ENCODE measurements around the gene ARL6IP5. TPM values are rescaled to one million over a fixed set of nuclear protein-coding genes. Genes with fewer than 3 reads are reported as not detected.

The ARL6IP5 gene
- total RNA-seq, 2 experiments from 2014 or later: 179 to 182 TPM

- H3K9me3 Mint-ChIP-seq: no peaks in the 10 kb centered on the region
- peaks cover 60% of the 10 kb centered on the region for H3K36me3 Mint-ChIP-seq (ENCODE audit: low read depth)
- peak overlapping the region; percentile 49 for H3K27ac Mint-ChIP-seq
- POLR2A ChIA-PET: interaction anchor here (1.0 to 3.0 kb wide), 7 partner anchors 9 to 53 kb away, joined by 3 to 16 read pairs (median 5); partner anchors contain the start of genes ARL6IP5 and TMF1
- H3K4me3 Mint-ChIP-seq: no peak overlapping the region
- H3K27me3 Mint-ChIP-seq: no peaks in the 10 kb centered on the region
- CTCF ChIA-PET: interaction anchor here (6.0 kb wide), 1 partner anchor 17 kb away, joined by 35 read pairs; the partner anchor contains the start of gene LMOD3
- no peak for DNase-seq
- peaks cover 41% of the 10 kb centered on the region for H3K4me1 Mint-ChIP-seq
Observed at GRCh38 chr3:69104586-69104985, 19.8 kb downstream of the ARL6IP5 start.

- Mint-ChIP-seq H3K9me3 (no peaks in the 10 kb centered on the region), H3K27ac (no peak overlapping the region), H3K4me1 (peaks cover 38% of the 10 kb centered on the region), H3K4me3 (no peak overlapping the region), H3K36me3 (ENCODE audit: low read depth) (peaks cover 54% of the 10 kb centered on the region), H3K27me3 (no peaks in the 10 kb centered on the region)
- POLR2A ChIA-PET: interaction anchor here (1.0 to 3.0 kb wide), 6 partner anchors 8 to 53 kb away, joined by 3 to 16 read pairs (median 4); partner anchors contain the start of genes ARL6IP5 and TMF1
- CTCF ChIA-PET: interaction anchor here (0.7 to 6.0 kb wide), 3 partner anchors 11 to 16 kb away, joined by 3 to 35 read pairs (median 4); partner anchors contain the start of gene LMOD3
- DNase-seq: no peak
Observed at GRCh38 chr3:69105320-69105719, 20.6 kb downstream of the ARL6IP5 start.

- H3K36me3 Mint-ChIP-seq (ENCODE audit: low read depth): peaks cover 34% of the 10 kb centered on the region
- no peaks in the 10 kb centered on the region for H3K27me3 Mint-ChIP-seq
- ChIA-PET CTCF (interaction anchor here (6.0 kb wide), 1 partner anchor 13 kb away, joined by 35 read pairs; the partner anchor contains the start of gene LMOD3), POLR2A (no interaction called here)
- no peaks in the 10 kb centered on the region for H3K9me3 Mint-ChIP-seq
- no peak for DNase-seq
- no peak overlapping the region for H3K27ac Mint-ChIP-seq
- H3K4me1 Mint-ChIP-seq: peaks cover 22% of the 10 kb centered on the region
- no peak overlapping the region for H3K4me3 Mint-ChIP-seq
Observed at GRCh38 chr3:69107841-69108240, 23.1 kb downstream of the ARL6IP5 start.

- no peaks in the 10 kb centered on the region for H3K9me3 Mint-ChIP-seq
- H3K36me3 Mint-ChIP-seq (ENCODE audit: low read depth): peaks cover 25% of the 10 kb centered on the region
- DNase-seq: no peak
- peaks cover 13% of the 10 kb centered on the region for H3K4me1 Mint-ChIP-seq
- H3K27ac Mint-ChIP-seq: no peak overlapping the region
- ChIA-PET CTCF (interaction anchor here (1.3 to 6.0 kb wide), 3 partner anchors 12 to 197 kb away, joined by 4 to 35 read pairs (median 5); partner anchors contain the start of gene LMOD3), POLR2A (interaction anchor here (1.2 to 1.4 kb wide), 2 partner anchors 11 to 13 kb away, joined by 4 to 5 read pairs; no protein-coding TSS in a partner anchor)
- no peaks in the 10 kb centered on the region for H3K27me3 Mint-ChIP-seq
- H3K4me3 Mint-ChIP-seq: no peak overlapping the region
Observed at GRCh38 chr3:69108811-69109210, 24.1 kb downstream of the ARL6IP5 start.

- Mint-ChIP-seq H3K4me3 (no peak overlapping the region), H3K4me1 (no peaks in the 10 kb centered on the region), H3K27me3 (no peaks in the 10 kb centered on the region), H3K36me3 (ENCODE audit: low read depth) (peaks cover 3% of the 10 kb centered on the region), H3K27ac (no peak overlapping the region), H3K9me3 (no peaks in the 10 kb centered on the region)
- no peak for DNase-seq
- POLR2A ChIA-PET: no interaction called here
- CTCF ChIA-PET: no interaction called here
Observed at GRCh38 chr3:69110941-69111546, 26.3 kb downstream of the ARL6IP5 start.

GRCh38 chr3:69113536-69113935 is 28.8 kb downstream of the ARL6IP5 start:
- DNase-seq: no peak
- Mint-ChIP-seq H3K4me1 (no peaks in the 10 kb centered on the region), H3K36me3 (ENCODE audit: low read depth) (no peaks in the 10 kb centered on the region), H3K4me3 (no peak overlapping the region), H3K27me3 (no peaks in the 10 kb centered on the region), H3K27ac (no peak overlapping the region), H3K9me3 (no peaks in the 10 kb centered on the region)
- ChIA-PET POLR2A (interaction anchor here (1.2 to 1.4 kb wide), 2 partner anchors 8 to 22 kb away, joined by 4 to 5 read pairs; no protein-coding TSS in a partner anchor), CTCF (interaction anchor here (0.8 to 1.0 kb wide), 2 partner anchors 86 to 193 kb away, joined by 3 read pairs; no protein-coding TSS in a partner anchor)

GRCh38 chr3:69115731-69116130 is 31.0 kb downstream of the ARL6IP5 start:
- H3K27me3 Mint-ChIP-seq: no peaks in the 10 kb centered on the region
- H3K9me3 Mint-ChIP-seq: no peaks in the 10 kb centered on the region
- ChIA-PET POLR2A (no interaction called here), CTCF (no interaction called here)
- H3K36me3 Mint-ChIP-seq (ENCODE audit: low read depth): no peaks in the 10 kb centered on the region
- H3K4me3 Mint-ChIP-seq: no peak overlapping the region
- no peak overlapping the region for H3K27ac Mint-ChIP-seq
- H3K4me1 Mint-ChIP-seq: peaks cover under 1% of the 10 kb centered on the region
- no peak for DNase-seq

GRCh38 chr3:69116162-69116561 is 31.4 kb downstream of the ARL6IP5 start:
- Mint-ChIP-seq H3K27ac (no peak overlapping the region), H3K4me1 (peaks cover 4% of the 10 kb centered on the region), H3K27me3 (no peaks in the 10 kb centered on the region), H3K4me3 (no peak overlapping the region), H3K36me3 (ENCODE audit: low read depth) (no peaks in the 10 kb centered on the region), H3K9me3 (no peaks in the 10 kb centered on the region)
- POLR2A ChIA-PET: no interaction called here
- DNase-seq: no peak
- CTCF ChIA-PET: no interaction called here

GRCh38 chr3:69116897-69117296 is 32.2 kb downstream of the ARL6IP5 start:
- no peaks in the 10 kb centered on the region for H3K27me3 Mint-ChIP-seq
- DNase-seq: no peak
- peaks cover 5% of the 10 kb centered on the region for H3K4me1 Mint-ChIP-seq
- POLR2A ChIA-PET: no interaction called here
- CTCF ChIA-PET: interaction anchor here (5.0 kb wide), 1 partner anchor 45 kb away, joined by 33 read pairs; no protein-coding TSS in a partner anchor
- no peak overlapping the region for H3K27ac Mint-ChIP-seq
- H3K4me3 Mint-ChIP-seq: no peak overlapping the region
- H3K9me3 Mint-ChIP-seq: no peaks in the 10 kb centered on the region
- H3K36me3 Mint-ChIP-seq (ENCODE audit: low read depth): no peaks in the 10 kb centered on the region

- Mint-ChIP-seq H3K4me3 (no peak overlapping the region), H3K4me1 (peaks cover 5% of the 10 kb centered on the region), H3K27ac (no peak overlapping the region), H3K36me3 (ENCODE audit: low read depth) (no peaks in the 10 kb centered on the region), H3K27me3 (no peaks in the 10 kb centered on the region), H3K9me3 (no peaks in the 10 kb centered on the region)
- ChIA-PET CTCF (interaction anchor here (0.9 to 5.0 kb wide), 3 partner anchors 13 to 188 kb away, joined by 3 to 33 read pairs (median 8); no protein-coding TSS in a partner anchor), POLR2A (no interaction called here)
- no peak for DNase-seq
Observed at GRCh38 chr3:69118555-69118954, 33.8 kb downstream of the ARL6IP5 start.

- Mint-ChIP-seq H3K36me3 (ENCODE audit: low read depth) (no peaks in the 10 kb centered on the region), H3K9me3 (no peaks in the 10 kb centered on the region), H3K4me1 (peaks cover 5% of the 10 kb centered on the region), H3K4me3 (no peak overlapping the region), H3K27me3 (no peaks in the 10 kb centered on the region), H3K27ac (no peak overlapping the region)
- ChIA-PET CTCF (interaction anchor here (1.2 to 5.0 kb wide), 5 partner anchors 13 to 552 kb away, joined by 4 to 35 read pairs (median 8); partner anchors contain the start of gene EOGT), POLR2A (interaction anchor here (1.7 kb wide), 1 partner anchor 30 kb away, joined by 6 read pairs; no protein-coding TSS in a partner anchor)
- DNase-seq: no peak
Observed at GRCh38 chr3:69119138-69119537, 34.4 kb downstream of the ARL6IP5 start.

GRCh38 chr3:69119681-69120080 is 34.9 kb downstream of the ARL6IP5 start:
- Mint-ChIP-seq H3K9me3 (no peaks in the 10 kb centered on the region), H3K36me3 (ENCODE audit: low read depth) (no peaks in the 10 kb centered on the region), H3K4me3 (no peak overlapping the region), H3K4me1 (peaks cover 5% of the 10 kb centered on the region), H3K27me3 (no peaks in the 10 kb centered on the region), H3K27ac (no peak overlapping the region)
- CTCF ChIA-PET: interaction anchor here (0.7 to 5.0 kb wide), 9 partner anchors 14 to 552 kb away, joined by 3 to 58 read pairs (median 8); partner anchors contain the start of genes EOGT and FRMD4B
- no peak for DNase-seq
- POLR2A ChIA-PET: interaction anchor here (1.7 kb wide), 1 partner anchor 31 kb away, joined by 6 read pairs; no protein-coding TSS in a partner anchor

GRCh38 chr3:69120879-69121464 is 36.2 kb downstream of the ARL6IP5 start:
- Mint-ChIP-seq H3K36me3 (ENCODE audit: low read depth) (no peaks in the 10 kb centered on the region), H3K9me3 (no peaks in the 10 kb centered on the region), H3K27ac (no peak overlapping the region), H3K4me1 (peaks cover 5% of the 10 kb centered on the region), H3K4me3 (no peak overlapping the region), H3K27me3 (no peaks in the 10 kb centered on the region)
- POLR2A ChIA-PET: interaction anchor here (1.1 to 1.4 kb wide), 2 partner anchors 56 to 185 kb away, joined by 3 read pairs; no protein-coding TSS in a partner anchor
- DNase-seq: peak; percentile 83
- CTCF ChIA-PET: interaction anchor here (0.5 to 5.0 kb wide), 36 partner anchors 10 to 549 kb away, joined by 3 to 58 read pairs (median 4); partner anchors contain the start of gene EOGT

All from activated CD4-positive, alpha-beta memory T cell treated with anti-CD3 and anti-CD28 coated beads, Interleukin-2, amount 10 ng/mL, durations not matched to agents 7 days and 5 days (primary cell).